GM19455 (cell line): ENCODE measurements around the gene CYB5D1.

Experiments
- ATAC-seq: cut with Tn5 transposase; IDR thresholded peaks from one replicate; pipeline ENCODE4 v1.9.1; 2021; ENCODE audit not compliant: unreplicated experiment

CYB5D1 gene

DNA sequence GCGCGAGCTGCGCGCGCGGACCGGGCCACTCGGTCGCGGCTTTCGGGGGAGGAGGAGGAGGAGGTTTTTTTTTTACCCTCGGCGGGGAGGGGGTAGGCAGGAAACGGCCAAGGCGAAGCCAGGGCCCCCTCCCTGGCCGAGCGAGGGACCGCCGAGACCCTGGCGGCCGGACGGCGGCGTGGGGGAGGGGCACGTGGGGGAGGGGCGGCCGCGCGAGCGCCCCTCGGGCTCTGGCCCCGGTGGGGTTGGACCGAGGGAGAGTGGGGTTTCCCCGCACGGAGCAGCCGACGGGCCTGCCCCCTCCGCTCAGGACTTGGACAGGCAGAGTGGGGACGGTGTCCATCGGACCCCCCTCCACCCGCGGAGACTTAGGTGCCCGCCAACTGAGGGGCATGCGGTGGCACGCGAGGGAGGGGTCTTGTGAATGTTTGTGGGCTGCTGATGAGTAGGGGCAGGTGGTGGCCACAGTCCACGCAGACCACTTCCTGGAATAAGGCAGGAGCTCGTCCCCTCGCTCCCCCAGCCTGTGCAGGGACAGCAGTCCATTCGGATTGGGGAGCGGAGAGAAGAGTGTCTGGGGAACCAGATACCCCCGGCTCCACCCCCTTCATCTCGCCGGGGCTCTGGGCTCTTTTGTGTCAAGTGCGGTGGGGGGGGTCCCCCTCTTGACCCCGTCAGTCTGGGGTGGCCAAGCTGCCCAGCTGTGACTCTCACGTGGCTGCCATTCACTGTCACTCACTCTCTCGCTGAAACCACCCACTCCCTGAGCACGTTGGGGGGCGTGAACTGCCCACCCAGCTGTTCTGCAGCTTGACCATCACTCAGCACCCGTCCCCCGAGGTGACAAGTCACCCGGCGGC is 27.8 kb downstream of the CYB5D1 start:
- no peak for ATAC-seq

DNA sequence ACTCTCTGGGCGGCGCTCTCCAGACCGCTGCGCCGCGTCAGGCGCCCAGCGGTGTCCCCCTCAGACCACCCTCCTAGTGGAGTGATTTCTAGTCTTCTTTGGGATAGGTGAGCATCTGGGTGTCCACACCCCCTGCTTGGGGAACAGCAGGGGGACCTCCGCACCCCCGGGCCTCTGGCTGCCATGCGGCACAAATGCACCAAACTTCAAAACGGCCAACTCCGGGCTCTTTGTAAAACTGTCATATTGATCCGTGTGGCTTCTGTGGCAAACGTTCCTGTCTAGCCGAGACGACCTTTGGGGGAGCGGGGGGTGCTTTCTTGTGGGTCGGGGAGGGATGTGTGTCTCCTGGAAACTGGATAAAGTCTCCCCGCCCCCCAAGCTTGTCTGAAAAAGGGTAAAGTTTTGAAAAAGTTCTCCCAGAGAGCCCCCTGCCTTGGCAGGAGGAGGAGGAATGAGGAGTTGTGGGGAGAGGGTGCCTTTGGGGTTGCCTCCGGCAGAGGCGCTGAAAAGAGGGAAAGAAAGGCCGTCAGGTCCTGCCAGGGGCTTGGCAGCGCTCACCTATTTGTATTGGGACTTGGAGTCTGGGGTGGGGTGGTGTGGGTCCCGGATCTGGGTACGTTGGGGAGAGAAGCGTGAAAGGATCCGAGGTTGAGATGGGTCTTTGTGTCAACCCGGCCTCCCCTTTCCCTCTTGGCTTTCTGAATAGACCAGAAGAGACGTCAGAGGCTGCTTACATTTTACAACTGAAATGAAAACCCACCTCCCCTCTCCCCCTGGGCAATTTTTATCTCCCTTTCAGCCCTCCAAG is 28.6 kb downstream of the CYB5D1 start:
- ATAC-seq: no peak

DNA sequence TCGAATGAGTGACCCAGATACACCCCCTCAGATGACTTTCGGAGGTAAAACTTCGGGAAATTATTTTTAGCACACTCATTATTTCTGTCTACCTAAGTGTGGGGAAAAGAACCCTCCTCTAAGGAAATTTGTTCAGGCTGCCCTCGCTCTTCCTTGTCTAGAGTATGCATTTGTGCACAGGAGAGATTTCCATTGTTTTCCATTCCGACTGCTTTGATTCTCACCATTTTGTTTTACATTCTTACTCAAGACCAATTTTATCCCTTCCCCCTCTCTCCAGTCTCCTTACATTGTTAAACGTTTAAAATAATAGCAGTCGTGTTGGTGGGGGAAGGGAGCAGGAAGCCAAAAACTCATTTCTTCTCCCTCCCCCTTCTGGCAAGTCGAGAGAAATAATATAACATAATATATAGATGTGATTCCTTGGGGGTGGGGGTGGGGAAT is 29.3 kb downstream of the CYB5D1 start:
- ATAC-seq: no peak

DNA sequence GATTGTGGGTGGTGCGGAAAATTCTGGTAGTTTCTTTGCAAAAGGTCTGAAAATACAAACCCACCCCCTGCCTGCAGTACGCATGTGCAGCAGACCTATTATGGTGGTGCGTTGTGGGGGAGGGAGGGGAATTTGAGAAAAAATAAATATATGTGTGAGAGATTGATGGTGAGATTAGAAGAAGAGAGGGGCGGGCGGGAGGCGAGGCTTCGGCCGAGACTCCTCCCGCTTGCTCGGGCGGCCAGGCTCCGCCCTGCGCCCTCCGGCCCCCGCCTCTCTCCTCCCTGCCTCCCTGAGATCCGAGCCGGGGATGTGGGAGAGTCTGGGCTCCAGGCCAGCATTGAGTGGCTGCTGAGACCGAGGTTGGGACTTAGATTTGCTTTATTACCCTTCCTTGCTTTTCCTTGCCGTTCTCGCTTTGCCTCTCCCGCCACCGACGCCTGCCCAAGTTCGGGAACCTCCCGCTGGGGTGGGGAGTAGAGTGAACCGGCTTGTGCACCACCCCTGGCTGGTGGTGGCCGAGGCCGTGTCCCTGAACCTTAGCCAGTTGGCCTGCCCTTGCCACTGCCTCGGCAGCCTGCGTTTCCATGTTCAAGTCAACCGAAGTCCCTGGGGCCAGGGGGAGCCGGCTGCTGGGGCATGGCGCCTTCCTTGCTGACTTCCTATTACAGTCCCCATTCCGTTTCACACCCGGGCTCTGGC is 29.8 kb downstream of the CYB5D1 start:
- ATAC-seq: no peak

DNA sequence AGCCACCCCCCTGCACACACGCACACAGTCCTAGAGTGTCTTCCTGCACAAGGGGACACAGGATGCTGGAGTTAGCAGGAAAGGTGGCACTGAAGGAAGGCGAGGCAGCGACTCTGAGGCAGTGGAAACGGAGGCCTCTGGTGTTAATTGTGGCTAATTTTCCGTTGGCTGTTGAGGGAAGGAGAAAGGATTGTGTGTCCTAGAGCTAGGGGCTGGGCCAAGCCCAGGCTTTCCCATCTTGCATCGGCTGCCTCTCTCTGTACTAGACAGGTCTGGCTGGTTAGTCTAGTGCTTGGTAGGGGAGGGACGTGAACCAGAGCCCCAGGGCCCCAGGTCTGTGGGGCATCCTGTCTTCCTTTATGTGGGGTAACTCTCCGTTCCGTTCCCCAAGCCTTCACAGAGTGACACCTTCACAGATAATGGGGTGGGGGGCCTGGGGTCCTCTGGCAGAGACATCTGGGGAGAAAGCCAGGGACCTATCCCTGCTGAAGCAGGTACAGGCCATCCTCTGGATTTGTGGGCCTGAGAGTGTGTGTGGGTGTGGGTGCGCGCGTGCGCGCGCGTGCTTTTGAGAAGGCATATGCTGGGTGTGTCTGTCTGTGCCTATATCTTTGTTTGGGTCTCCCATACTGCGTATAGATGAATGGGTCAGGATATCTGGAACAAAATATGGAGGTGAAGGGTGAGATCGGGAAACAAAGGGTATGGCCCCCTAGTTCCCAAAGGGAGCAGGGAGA is 30.5 kb downstream of the CYB5D1 start, which contains the start of gene CHD3:
TSS of gene CHD3 (plus strand) at position 606 of the 737 bp plus-strand sequence. CDS start 212 bp downstream, outside the sequence.
- no peak for ATAC-seq

DNA sequence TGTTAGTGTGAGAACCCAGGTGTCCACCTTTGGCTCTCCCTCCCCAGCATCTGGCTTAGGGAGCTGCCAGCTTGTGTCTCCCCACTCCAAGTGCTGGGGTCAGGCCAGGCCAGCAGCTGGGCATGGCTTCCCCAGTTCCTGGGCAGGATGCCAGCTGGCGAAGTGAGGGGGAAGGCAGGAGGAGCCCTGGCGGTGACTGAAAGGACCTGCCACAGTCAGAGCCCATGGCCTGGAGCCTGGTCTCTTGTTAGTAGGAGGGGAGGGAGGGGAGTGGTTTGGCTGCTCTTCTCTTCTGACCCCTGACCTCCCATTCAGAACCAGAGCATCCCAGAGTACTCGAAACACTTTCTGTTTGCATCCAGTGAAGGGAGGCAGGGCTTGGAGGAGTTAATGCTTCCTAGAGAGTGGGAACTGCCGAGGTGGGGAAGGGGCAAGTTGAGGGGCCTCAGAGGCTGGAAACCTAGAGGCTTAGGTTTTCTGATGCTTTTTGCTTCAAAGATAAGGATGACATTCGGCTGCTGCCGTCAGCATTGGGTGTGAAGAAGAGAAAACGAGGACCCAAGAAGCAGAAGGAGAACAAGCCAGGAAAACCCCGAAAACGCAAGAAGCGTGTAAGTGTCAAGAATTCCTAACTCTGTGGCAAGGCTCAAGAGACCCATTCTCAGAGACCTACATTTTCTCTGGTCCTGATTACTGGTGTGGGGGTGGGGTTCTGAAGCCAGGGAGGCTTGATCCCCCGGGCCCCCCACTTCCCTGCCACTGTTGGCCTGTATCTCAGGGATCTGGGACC is 31.6 kb downstream of the CYB5D1 start:
- ATAC-seq: no peak

DNA sequence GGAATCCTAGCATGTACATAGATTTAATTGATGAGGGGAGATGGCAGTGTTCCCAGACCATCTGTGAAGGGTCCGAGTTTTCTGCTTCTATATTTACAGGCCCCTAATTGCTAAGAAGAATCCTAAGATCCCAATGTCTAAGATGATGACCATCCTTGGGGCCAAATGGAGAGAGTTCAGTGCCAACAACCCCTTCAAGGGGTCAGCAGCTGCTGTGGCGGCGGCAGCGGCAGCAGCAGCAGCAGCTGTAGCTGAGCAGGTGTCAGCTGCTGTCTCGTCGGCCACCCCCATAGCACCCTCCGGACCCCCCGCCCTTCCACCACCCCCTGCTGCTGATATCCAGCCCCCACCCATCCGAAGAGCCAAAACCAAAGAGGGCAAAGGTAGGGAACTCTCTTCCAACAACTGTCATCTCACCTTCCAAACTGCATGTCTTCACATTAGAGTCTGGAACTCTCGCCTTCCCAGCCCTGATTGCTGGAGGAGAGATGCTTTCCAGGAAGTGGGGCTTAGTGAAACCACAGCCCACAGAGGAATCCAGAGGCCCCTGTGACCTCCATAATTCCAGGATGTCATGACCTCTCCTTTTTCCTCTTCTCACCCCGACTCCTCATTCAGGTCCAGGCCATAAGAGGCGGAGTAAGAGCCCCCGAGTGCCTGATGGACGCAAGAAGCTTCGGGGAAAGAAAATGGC is 35.5 kb downstream of the CYB5D1 start:
- no peak for ATAC-seq

DNA sequence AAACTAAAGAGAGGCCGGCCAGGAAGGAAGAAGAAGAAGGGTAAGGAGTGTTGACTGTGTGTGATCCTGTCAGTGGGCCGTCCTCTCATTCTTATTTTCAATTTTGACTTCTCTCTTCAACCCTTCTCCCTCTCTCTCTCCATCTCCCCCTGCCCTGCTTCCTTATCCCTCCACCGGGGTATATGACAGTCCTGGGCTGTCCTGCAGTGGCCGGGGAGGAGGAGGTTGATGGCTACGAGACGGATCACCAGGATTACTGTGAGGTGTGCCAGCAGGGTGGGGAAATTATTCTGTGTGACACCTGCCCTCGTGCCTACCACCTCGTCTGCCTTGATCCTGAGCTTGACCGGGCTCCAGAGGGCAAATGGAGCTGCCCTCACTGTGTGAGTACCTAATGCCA is 36.4 kb downstream of the CYB5D1 start:
- no peak for ATAC-seq

DNA sequence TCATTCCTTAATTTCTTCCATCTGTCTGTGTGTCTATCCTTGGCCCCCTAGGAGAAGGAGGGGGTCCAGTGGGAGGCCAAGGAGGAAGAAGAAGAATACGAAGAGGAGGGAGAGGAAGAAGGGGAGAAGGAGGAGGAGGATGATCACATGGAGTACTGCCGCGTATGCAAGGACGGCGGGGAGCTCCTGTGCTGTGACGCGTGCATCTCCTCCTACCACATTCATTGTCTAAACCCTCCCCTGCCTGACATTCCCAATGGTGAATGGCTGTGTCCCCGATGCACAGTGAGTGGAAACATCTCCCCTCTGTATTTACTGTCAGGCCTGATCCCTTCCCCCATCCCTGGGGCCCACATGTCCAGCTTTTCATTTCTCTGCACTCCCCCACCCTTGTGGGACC is 37.1 kb downstream of the CYB5D1 start:
- no peak for ATAC-seq

DNA sequence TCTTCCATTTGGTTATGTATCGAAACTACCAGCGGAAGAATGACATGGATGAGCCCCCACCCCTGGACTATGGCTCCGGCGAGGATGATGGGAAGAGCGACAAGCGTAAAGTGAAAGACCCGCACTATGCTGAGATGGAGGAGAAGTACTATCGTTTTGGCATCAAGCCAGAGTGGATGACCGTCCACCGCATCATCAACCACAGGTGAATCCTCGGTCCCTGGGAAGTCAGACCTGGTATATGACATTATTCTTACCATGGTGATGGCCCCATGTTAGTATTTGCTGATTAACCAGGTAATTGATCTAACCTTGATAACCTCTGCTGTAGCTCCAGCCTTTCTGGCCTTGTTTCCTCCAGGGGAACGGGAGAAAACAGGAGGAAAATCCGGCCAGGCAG is 39.3 kb downstream of the CYB5D1 start:
- ATAC-seq: no peak

DNA sequence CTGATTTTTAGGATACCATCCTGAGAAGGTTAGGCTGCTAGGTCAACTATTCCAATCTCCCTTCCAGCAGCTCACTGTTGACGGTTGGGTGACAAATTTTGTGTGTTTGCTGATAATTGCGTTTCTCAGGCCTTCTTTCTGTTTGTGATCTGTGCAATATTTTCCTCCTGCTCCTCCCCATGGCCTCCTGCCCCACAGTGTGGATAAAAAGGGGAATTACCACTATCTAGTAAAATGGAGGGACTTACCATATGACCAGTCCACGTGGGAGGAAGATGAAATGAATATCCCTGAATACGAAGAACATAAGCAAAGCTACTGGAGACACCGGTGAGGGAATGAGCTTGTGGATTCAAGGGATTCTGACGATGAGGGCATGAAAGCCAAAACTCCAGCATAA is 40.0 kb downstream of the CYB5D1 start:
- ATAC-seq: no peak

DNA sequence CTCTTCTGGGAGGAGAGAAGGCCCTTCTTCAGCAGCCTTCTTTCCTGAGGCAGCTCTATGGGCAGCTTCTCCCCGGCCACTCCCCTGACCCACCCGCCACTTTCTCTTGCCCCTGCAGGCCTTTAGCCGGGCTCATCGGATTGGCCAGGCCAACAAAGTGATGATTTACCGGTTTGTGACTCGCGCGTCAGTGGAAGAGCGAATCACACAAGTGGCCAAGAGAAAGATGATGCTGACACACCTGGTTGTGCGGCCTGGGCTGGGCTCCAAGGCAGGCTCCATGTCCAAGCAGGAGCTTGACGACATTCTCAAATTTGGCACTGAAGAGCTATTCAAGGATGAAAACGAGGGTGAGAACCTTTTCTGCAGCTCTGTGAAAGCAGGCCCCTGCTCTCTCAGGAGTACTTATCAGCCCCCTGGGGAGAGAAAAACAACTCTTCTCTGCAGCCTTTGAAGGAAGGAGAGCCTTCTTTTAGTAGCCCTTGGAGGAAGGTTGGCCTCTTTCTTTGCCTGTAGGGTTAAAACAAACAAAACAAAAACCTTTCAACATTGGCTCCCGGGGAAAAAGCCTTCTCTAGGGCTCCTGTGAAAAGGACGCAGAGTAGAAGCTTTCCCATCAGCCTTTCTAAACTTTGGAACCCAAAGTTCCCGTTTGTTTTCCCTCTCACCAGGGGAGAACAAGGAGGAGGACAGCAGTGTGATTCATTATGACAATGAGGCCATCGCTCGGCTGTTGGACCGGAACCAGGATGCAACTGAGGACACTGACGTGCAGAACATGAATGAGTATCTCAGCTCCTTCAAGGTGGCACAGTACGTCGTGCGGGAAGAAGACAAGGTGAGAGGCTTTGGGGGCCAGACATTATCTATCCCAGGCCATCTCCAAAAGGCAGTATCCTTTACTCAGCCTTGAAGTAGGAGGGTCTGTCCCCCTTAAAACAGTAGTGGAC is 45.6 kb downstream of the CYB5D1 start:
- no peak for ATAC-seq

DNA sequence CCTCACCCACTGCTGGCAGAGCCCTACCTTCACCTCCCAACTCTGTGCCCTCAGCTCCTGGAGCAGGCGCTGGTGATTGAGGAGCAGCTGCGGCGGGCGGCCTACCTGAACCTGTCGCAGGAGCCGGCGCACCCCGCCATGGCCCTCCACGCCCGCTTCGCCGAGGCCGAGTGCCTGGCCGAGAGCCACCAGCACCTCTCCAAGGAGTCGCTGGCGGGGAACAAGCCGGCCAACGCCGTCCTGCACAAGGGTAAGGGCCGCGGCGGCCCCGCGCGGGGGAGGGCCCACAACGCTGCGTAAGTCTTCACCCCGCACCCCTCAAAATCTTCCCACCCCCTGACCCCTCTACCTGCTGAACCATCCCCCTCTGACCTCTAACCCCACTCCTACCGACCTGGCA is 51.3 kb downstream of the CYB5D1 start:
- ATAC-seq: no peak

DNA sequence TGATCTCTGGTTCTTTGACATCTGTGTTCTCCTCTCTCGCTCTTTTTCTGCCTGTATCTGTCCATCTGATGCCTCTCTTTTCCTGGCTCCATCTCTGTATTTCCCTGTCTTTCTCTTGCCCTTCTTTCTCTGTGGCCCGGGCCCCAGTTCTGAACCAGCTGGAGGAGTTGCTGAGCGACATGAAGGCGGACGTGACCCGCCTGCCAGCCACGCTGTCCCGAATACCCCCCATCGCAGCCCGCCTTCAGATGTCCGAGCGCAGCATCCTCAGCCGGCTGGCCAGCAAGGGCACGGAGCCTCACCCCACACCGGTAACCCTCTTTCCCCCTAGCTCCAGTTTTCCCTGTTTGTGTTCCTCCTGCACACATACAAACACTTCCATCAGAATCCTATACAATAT is 52.5 kb downstream of the CYB5D1 start:
- no peak for ATAC-seq

DNA sequence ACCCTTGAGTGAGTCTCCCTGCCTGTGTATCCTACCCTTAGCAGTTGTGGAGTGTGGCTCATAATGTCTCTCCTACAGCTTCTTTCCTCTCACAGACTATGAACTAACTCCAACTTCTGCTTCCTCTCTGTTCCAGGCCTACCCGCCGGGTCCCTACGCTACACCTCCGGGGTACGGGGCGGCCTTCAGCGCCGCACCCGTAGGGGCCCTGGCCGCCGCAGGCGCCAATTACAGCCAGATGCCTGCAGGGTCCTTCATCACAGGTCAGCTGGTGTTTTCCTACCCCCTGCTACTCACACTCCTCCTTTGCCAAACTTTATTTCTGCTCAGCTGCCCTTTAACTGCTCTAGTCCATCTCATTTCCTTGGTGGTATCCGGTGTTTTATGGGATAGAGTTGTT is 52.9 kb downstream of the CYB5D1 start:
- ATAC-seq: no peak

DNA sequence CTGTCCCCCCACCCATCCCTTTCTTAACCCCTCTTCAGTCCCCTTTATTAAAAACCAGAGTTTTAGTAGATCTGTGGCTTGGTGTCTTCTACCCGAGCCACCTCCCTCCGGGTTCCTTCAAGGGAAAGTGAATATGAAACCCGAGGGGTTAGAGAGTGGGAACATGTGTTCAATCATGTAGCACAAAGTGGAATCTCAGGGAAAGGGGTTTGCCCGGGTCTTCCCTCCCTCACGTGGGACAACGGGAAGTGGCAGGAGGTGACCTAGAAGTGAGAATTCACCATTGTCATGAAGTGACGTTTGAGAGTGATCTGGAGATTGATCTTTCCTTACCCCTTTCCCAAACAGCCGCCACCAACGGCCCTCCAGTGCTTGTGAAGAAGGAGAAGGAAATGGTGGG is 53.3 kb downstream of the CYB5D1 start:
- ATAC-seq: no peak
